Midbrain (tissue), 1 donor: ENCODE results near the gene CP.
A peak's percentile ranks its signal among the peaks of the same experiment; 100 is the strongest.

Experiments used
- DNase-seq: peaks from one replicate; lab custom pipeline; 2025; lab: John Stamatoyannopoulos, UW

Gene CP

GRCh38 chr3:149186219-149186618 lies 35.4 kb downstream of the CP start:
- DNase-seq, result no peak

- DNase-seq, result no peak
These were observed 40.4 kb downstream of the CP start for GRCh38 chr3:149181182-149181581.

- DNase-seq, result no peak
These were observed 41.5 kb downstream of the CP start for GRCh38 chr3:149180057-149180573.

GRCh38 chr3:149179220-149179619 lies 42.4 kb downstream of the CP start:
- DNase-seq, result no peak

- no peak for DNase-seq
These were observed 44.5 kb downstream of the CP start for GRCh38 chr3:149177122-149177521.

- DNase-seq, result no peak
These were observed 46.7 kb downstream of the CP start for GRCh38 chr3:149174901-149175300.

- DNase-seq, result no peak
These were observed 51.0 kb downstream of the CP start for GRCh38 chr3:149170672-149171071.

GRCh38 chr3:149167898-149168297 lies 53.7 kb downstream of the CP start:
- no peak for DNase-seq

- DNase-seq, result no peak
These were observed 58.6 kb downstream of the CP start for GRCh38 chr3:149163066-149163465.

- no peak for DNase-seq
These were observed 59.6 kb downstream of the CP start for GRCh38 chr3:149162007-149162406.

- no peak for DNase-seq
These were observed 60.8 kb downstream of the CP start for GRCh38 chr3:149160754-149161300.

- no peak for DNase-seq
These were observed 68.2 kb downstream of the CP start for GRCh38 chr3:149153402-149153801.

GRCh38 chr3:149152420-149152819 lies 69.2 kb downstream of the CP start:
- DNase-seq, result no peak

GRCh38 chr3:149151843-149152242 lies 69.8 kb downstream of the CP start:
- peak; percentile 16 for DNase-seq

GRCh38 chr3:149150436-149150835 lies 71.2 kb downstream of the CP start:
- no peak for DNase-seq

- peak; percentile 34 for DNase-seq
These were observed 75.7 kb downstream of the CP start for GRCh38 chr3:149145974-149146373.

GRCh38 chr3:149145356-149145755 lies 76.3 kb downstream of the CP start:
- no peak for DNase-seq

- no peak for DNase-seq
These were observed 78.9 kb downstream of the CP start for GRCh38 chr3:149142682-149143081.

GRCh38 chr3:149134575-149134974 lies 87.1 kb downstream of the CP start:
- DNase-seq, result no peak

GRCh38 chr3:149131589-149131988 lies 90.0 kb downstream of the CP start:
- DNase-seq, result no peak

- DNase-seq, result peak; percentile 94
These were observed 92.1 kb downstream of the CP start, which contains the start of gene HPS3 for GRCh38 chr3:149129326-149130205. Gene HPS3, plus strand, starts transcription at chr3:149129638. Its CDS starts 86 bp downstream, at chr3:149129724.

- DNase-seq, result no peak
These were observed 92.8 kb downstream of the CP start for GRCh38 chr3:149128821-149129220.
